K562 (cell line): ENCODE measurements around the gene VWA8. TPM values are rescaled to one million over a fixed set of nuclear protein-coding genes. Genes with fewer than 3 reads are reported as not detected.

Source experiments
- ATAC-seq: fragments of 200-7000 bp; cut with Tn5 transposase; 3 replicates; pipeline ENCODE4 v1.9.1; 2020; ENCODE audit warnings: moderate library complexity
- BruUV-seq: library from RNA; stranded (reverse); fragments of 400-500 nt; replicated peaks from 2 replicates; lab custom pipeline; 2021; lab: Mats Ljungman, UMichigan
- CTCF ChIA-PET: fragments of 300-600 bp; formaldehyde crosslinking; extraction: SDS; loops from one replicate; lab custom pipeline; 2021; ENCODE audit warnings: low intra/inter-chr PET ratio; lab: Yijun Ruan, JAX
- POLR2A ChIA-PET: fragments of 300-600, 350-650 bp; sonication (Branson Sonifier 250); formaldehyde crosslinking; extraction: SDS; loops from one replicate; lab custom pipeline; 2021; ENCODE audit warnings: antibody characterized with exemption, inconsistent platforms; lab: Yijun Ruan, JAX
- DNase-seq, 4 experiments: peaks; one replicate each; pipeline versions ENCODE4 v3.0.0 to v3.0.0-alpha.2; 2011 to 2018; ENCODE audit warnings: low spot score in 3 of 4, mixed read lengths in 3 of 4; ENCODE audit errors: extremely low read depth in 1 of 4
- FAIRE-seq: peaks from 2 replicates; lab custom pipeline; 2011; peaks lifted over from hg19 to GRCh38; lab: Jason Lieb, UNC
- H2AFZ ChIP-seq: 2 replicates; pipeline ENCODE4 v1.6.0; 2011; ENCODE audit warnings: low read depth, low read length, control low read depth, inconsistent platforms
- H3K27ac ChIP-seq: fragments of 200-600 bp; 3 replicates; pipeline ENCODE4 v1.8.0; 2011; ENCODE audit warnings: low read depth, mild to moderate bottlenecking, control low read depth, inconsistent platforms, low read length, moderate library complexity, mixed read lengths; ENCODE audit errors: extremely low read depth
- H3K27me3 ChIP-seq, 2 experiments: fragments of 300-600 bp in 1 of 2; 2 replicates in 1 of 2; 3 replicates in 1 of 2; pipeline versions ENCODE4 v1.6.0 to v1.8.0; 2011; ENCODE audit warnings: inconsistent platforms in 2 of 2, low read length in 2 of 2, mild to moderate bottlenecking in 1 of 2, mixed read lengths in 1 of 2, moderate library complexity in 1 of 2; ENCODE audit not compliant: control insufficient read depth in 2 of 2, insufficient read depth in 2 of 2
- H3K36me3 ChIP-seq: fragments of 300-600 bp; 3 replicates; pipeline ENCODE4 v1.8.0; 2011; ENCODE audit warnings: mild to moderate bottlenecking, low read length, inconsistent platforms; ENCODE audit not compliant: control insufficient read depth, insufficient read depth
- H3K4me1 ChIP-seq, 2 experiments: fragments of 200-600 bp in 1 of 2; replicated peaks in 1 of 2; 2 replicates in 1 of 2; 3 replicates in 1 of 2; pipeline versions ENCODE4 v1.5.1 to v1.8.0; 2011; ENCODE audit warnings: inconsistent platforms in 2 of 2, low read length in 2 of 2, mild to moderate bottlenecking in 1 of 2, mixed read lengths in 1 of 2, moderate library complexity in 1 of 2; ENCODE audit not compliant: control insufficient read depth in 2 of 2, insufficient read depth in 2 of 2
- H3K4me2 ChIP-seq: 2 replicates; pipeline ENCODE4 v1.6.1; 2011; ENCODE audit warnings: low read length, control low read depth, inconsistent platforms, mixed read lengths; ENCODE audit not compliant: insufficient read depth
- H3K4me3 ChIP-seq: fragments of 200-600 bp; sonication (generic), shearing (Covaris generic); 2 replicates; pipeline ENCODE4 v1.5.1; 2016; ENCODE audit warnings: control low read depth, inconsistent platforms
- H3K79me2 ChIP-seq: fragments of 200-600 bp; 3 replicates; pipeline ENCODE4 v1.8.0; 2011; ENCODE audit warnings: low read length, inconsistent platforms; ENCODE audit not compliant: control insufficient read depth, insufficient read depth
- H3K9ac ChIP-seq, 2 experiments: 2 replicates each; pipeline versions ENCODE4 v1.6.0 to v1.6.1; 2011; ENCODE audit warnings: low read depth in 2 of 2, low read length in 2 of 2, control low read depth in 1 of 2, inconsistent platforms in 1 of 2, mild to moderate bottlenecking in 1 of 2, mixed read lengths in 1 of 2; ENCODE audit not compliant: insufficient read depth in 1 of 2
- H3K9me1 ChIP-seq: one replicate; pipeline ENCODE4 v1.6.0; 2011; ENCODE audit warnings: inconsistent platforms, mild to moderate bottlenecking, low read length, moderate library complexity; ENCODE audit not compliant: control insufficient read depth, insufficient read depth
- H3K9me3 ChIP-seq: replicated peaks from 2 replicates; pipeline ENCODE4 v1.5.1; 2011; ENCODE audit warnings: low read depth, low read length, inconsistent platforms; ENCODE audit not compliant: control insufficient read depth, insufficient read depth
- H4K20me1 ChIP-seq: replicated peaks from 2 replicates; pipeline ENCODE4 v1.6.1; 2011; ENCODE audit warnings: low read length, inconsistent platforms, mixed read lengths; ENCODE audit not compliant: control insufficient read depth, insufficient read depth
- BCL6 ChIP-seq: fragments of 250-450 bp; sonication (Bioruptor Pico); IDR thresholded peaks from 2 replicates; pipeline ENCODE4 v1.4.0; 2020
- CBFA2T2 ChIP-seq: fragments of 450-650 bp; conservative IDR thresholded peaks from 2 replicates; pipeline ENCODE4 v1.6.1; 2017; ENCODE audit warnings: mild to moderate bottlenecking
- CREB3L1 ChIP-seq: fragments of 450-650 bp; IDR thresholded peaks from 2 replicates; pipeline ENCODE4 v1.6.1; 2014; ENCODE audit warnings: low read depth, mild to moderate bottlenecking, moderate library complexity, borderline replicate concordance
- E2F1 ChIP-seq: sonication (generic); formaldehyde crosslinking; IDR thresholded peaks from 2 replicates; pipeline ENCODE4 v1.8.1; 2023; ENCODE audit warnings: mild to moderate bottlenecking, missing genetic modification reagents, moderate library complexity
- HDAC2 ChIP-seq: fragments of 450-650 bp; IDR thresholded peaks from 2 replicates; pipeline ENCODE4 v1.6.1; 2016; ENCODE audit warnings: mild to moderate bottlenecking
- OTX1 ChIP-seq: fragments of 450-650 bp; formaldehyde crosslinking; IDR thresholded peaks from 2 replicates; pipeline ENCODE4 v1.4.0; 2022; ENCODE audit warnings: mild to moderate bottlenecking
- POLR3G ChIP-seq: IDR thresholded peaks from 2 replicates; pipeline ENCODE4 v1.6.1; 2011; ENCODE audit not compliant: insufficient read length, insufficient replicate concordance; ENCODE audit errors: extremely low read depth
- RB1 ChIP-seq: fragments of 450-650 bp; IDR thresholded peaks from 2 replicates; pipeline ENCODE4 v1.6.1; 2017; ENCODE audit warnings: low read depth, mild to moderate bottlenecking
- RBM34 ChIP-seq: fragments of 200-400 bp; formaldehyde crosslinking; IDR thresholded peaks from 2 replicates; pipeline ENCODE4 v1.6.1; 2018; ENCODE audit warnings: low read length, borderline replicate concordance; ENCODE audit not compliant: insufficient read depth
- RHOXF2B ChIP-seq: fragments of 250-450 bp; sonication (Bioruptor Pico); conservative IDR thresholded peaks from 2 replicates; pipeline ENCODE4 v1.5.1; 2021
- SMARCE1 ChIP-seq: fragments of 450-650 bp; IDR thresholded peaks from 2 replicates; pipeline ENCODE4 v1.7.1; 2016; ENCODE audit warnings: mild to moderate bottlenecking
- SNRNP70 ChIP-seq: fragments of 200-400 bp; formaldehyde crosslinking; optimal IDR thresholded peaks from 2 replicates; pipeline ENCODE3; 2017; ENCODE audit warnings: low read depth, low read length
- TBL1XR1 ChIP-seq, 2 experiments: IDR thresholded peaks; 2 replicates each; pipeline ENCODE4 v1.6.1; 2012; ENCODE audit warnings: improper control_type of control experiment in 2 of 2, low read length in 2 of 2, mild to moderate bottlenecking in 1 of 2
- TFAM ChIP-seq: fragments of 250-450 bp; sonication (Bioruptor Pico); conservative IDR thresholded peaks from 2 replicates; pipeline ENCODE4 v1.5.0; 2021; ENCODE audit warnings: mild to moderate bottlenecking, moderate library complexity
- TRIM28 ChIP-seq: fragments of 450-650 bp; IDR thresholded peaks from 2 replicates; pipeline ENCODE4 v1.6.1; 2017
- ZFP36 ChIP-seq: fragments of 150-350 bp; IDR thresholded peaks from 2 replicates; pipeline ENCODE4 v1.6.1; 2018; ENCODE audit warnings: low read length, low read depth; ENCODE audit not compliant: partially characterized antibody
- ZKSCAN1 ChIP-seq: fragments of 150-350 bp; IDR thresholded peaks from 2 replicates; pipeline ENCODE4 v1.6.1; 2016; ENCODE audit warnings: low read depth, low read length
- ZNF76 ChIP-seq: fragments of 250-450 bp; sonication (Bioruptor Pico); IDR thresholded peaks from 2 replicates; pipeline ENCODE4 v1.4.0; 2020; ENCODE audit warnings: mild to moderate bottlenecking, moderate library complexity, borderline replicate concordance
- WGBS: fragments of 100-300 bp; shearing (Covaris generic); methylation state at CpG from one replicate; pipeline ENCODE4 v1.1.6; 2016; ENCODE audit warnings: low coverage, mixed read lengths; ENCODE audit not compliant: insufficient coverage; ENCODE audit errors: missing lambda C conversion rate; 5-methylcytosine and 5-hydroxymethylcytosine counted together
- in situ Hi-C: fragments of 300-500 bp; cut with MboI; formaldehyde crosslinking; loops from 4 replicates; pipeline ENCODE4 v1.15.0; 2018; ENCODE audit warnings: inconsistent platforms, mixed read lengths
- intact Hi-C: fragments of 100-400 bp; cut with micrococcal nuclease; formaldehyde crosslinking; loops from 2 replicates; pipeline ENCODE4 v1.14.2; 2022
- polyA plus RNA-seq, 8 experiments: library from polyadenylated mRNA; depleted of rRNA in 4 of 8; stranded (reverse) in 5 of 8; unstranded in 3 of 8; fragments of >200 nt; fragmentation: Nextera tagmentation in 2 of 8; fragmentation: Illumina TruSeq in 1 of 8; extraction: Ambion mirVana in 2 of 8; extraction: Trizol in 1 of 8; gene quantifications; 2 replicates each; pipeline versions ENCODE4 v1.2.1 to v1.2.3, GENCODE V29; 2011 to 2014; ENCODE audit warnings: inconsistent platforms in 1 of 8, missing spikeins in 1 of 8
- total RNA-seq, 7 experiments: library from RNA; depleted of rRNA in 6 of 7; stranded (reverse); fragments of >200 nt in 6 of 7; fragmentation: Illumina TruSeq in 2 of 7; extraction: Trizol in 2 of 7; gene quantifications; 2 replicates each; pipeline versions ENCODE4 v1.2.1 to v1.2.3, GENCODE V29; 2011 to 2021; ENCODE audit warnings: low replicate concordance in 1 of 7
- TF ChIP-seq, protein P1 (sequence below): fragments of 250-450 bp; sonication (Bioruptor Pico); IDR thresholded peaks from 2 replicates; pipeline ENCODE4 v1.5.0; 2021
- TF ChIP-seq, protein P2 (sequence below): fragments of 450-650 bp; conservative IDR thresholded peaks from 2 replicates; pipeline ENCODE4 v1.6.1; 2016; ENCODE audit warnings: missing genetic modification characterization, low read depth, mild to moderate bottlenecking, control low read depth, missing compliant biosample characterization

The VWA8 gene
- total and polyA plus RNA-seq, 9 of the 15 experiments (the other 6 are each of a cell fraction or from before 2014, with no cell fraction given): 2.1 to 18.5 (median 13.3) TPM

DNA sequence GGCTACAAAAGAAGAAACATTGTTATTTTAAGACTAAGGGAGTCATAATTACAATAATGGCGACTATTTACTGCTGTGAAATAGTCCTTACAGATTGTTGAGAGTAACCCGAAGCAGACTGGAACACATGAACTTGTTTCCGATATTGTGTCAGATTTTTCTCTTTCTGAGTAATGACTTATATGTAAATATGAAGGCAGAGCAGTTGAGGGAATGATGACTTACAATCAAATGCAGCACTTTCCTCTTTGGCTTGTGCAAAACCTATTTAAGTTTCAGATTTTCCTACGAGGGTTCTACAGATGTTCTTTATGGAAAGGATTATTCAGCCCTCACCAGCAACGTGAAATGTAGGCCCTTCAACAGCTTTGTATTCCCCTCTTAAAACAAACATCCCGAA, 304.9 kb downstream of the VWA8 start (continued):
- TF ChIP-seq RHOXF2B (CRISPR knock-in tag) (no peak), SNRNP70 (no peak), E2F1 (CRISPR knock-in tag) (no peak), RB1 (no peak)
- TF ChIP-seq, protein P1, sequence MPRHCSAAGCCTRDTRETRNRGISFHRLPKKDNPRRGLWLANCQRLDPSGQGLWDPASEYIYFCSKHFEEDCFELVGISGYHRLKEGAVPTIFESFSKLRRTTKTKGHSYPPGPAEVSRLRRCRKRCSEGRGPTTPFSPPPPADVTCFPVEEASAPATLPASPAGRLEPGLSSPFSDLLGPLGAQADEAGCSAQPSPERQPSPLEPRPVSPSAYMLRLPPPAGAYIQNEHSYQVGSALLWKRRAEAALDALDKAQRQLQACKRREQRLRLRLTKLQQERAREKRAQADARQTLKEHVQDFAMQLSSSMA (CRISPR knock-in tag): no peak

DNA sequence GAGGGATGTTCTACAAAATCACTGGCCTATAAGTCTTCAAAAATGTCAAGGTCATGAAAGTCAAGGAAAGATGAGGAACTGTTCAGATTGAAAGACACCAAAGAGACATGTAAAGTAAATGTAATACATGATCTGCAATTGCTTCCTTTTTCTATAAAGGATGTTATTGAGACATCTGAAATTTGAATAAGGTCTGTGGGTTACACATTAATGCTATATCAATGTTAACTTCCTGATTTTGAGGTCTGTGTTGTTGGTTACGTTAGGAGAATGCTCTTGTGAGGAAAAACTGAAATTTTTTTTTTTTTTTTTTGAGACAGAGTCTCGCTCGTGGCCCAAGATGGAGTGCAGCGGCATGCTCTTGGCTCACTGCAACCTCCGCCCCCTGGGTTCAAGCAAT, 306.1 kb downstream of the VWA8 start:
- Histone ChIP-seq H3K9me1 (no peaks in the 10 kb centered on the region), H4K20me1 (no peaks in the 10 kb centered on the region), H3K27ac (no peak overlapping the region), H3K9ac (no peak overlapping the region), H3K4me1 (no peaks in the 10 kb centered on the region), H3K27me3 (no peaks in the 10 kb centered on the region), H2AFZ (no peak overlapping the region), H3K36me3 (no peaks in the 10 kb centered on the region; the same call in 2 of the 3 replicates), H3K4me3 (no peak overlapping the region), H3K9me3 (no peaks in the 10 kb centered on the region), H3K79me2 (no peaks in the 10 kb centered on the region), H3K4me2 (no peak overlapping the region)
- no peak for FAIRE-seq
- 95% methylated on average over 2 of the region's 5 CpGs for WGBS
- in situ Hi-C loops (no loop called here), intact Hi-C loops (no loop called here)
- no TSS peak for BruUV-seq
- ChIA-PET CTCF (no interaction called here), POLR2A (no interaction called here)
- no peak for ATAC-seq
- no peak for DNase-seq
- no peak for TF ChIP-seq ZNF76
- TF ChIP-seq ZKSCAN1: no peak
- no peak for TF ChIP-seq POLR3G
- no peak for TF ChIP-seq TFAM (CRISPR knock-in tag)
- no peak for TF ChIP-seq SMARCE1
- no peak for TF ChIP-seq TRIM28
- no peak for TF ChIP-seq CREB3L1
- TF ChIP-seq OTX1 (CRISPR knock-in tag): no peak
- TF ChIP-seq CBFA2T2: no peak
- TF ChIP-seq, protein P2, sequence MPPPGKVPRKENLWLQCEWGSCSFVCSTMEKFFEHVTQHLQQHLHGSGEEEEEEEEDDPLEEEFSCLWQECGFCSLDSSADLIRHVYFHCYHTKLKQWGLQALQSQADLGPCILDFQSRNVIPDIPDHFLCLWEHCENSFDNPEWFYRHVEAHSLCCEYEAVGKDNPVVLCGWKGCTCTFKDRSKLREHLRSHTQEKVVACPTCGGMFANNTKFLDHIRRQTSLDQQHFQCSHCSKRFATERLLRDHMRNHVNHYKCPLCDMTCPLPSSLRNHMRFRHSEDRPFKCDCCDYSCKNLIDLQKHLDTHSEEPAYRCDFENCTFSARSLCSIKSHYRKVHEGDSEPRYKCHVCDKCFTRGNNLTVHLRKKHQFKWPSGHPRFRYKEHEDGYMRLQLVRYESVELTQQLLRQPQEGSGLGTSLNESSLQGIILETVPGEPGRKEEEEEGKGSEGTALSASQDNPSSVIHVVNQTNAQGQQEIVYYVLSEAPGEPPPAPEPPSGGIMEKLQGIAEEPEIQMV: no peak
- TF ChIP-seq RBM34: no peak
- no peak for TF ChIP-seq HDAC2
- no peak for TF ChIP-seq BCL6 (CRISPR knock-in tag)
- no peak for TF ChIP-seq TBL1XR1 (IDR thresholded peaks at IDR 0.05; ENCODE audit: low read length in 2 of 2)
- no peak for TF ChIP-seq ZFP36
